HG03342 (cell line): ENCODE results near the gene DDAH1.
"Not testable (repeated sequence)": the region's sequence is repeated elsewhere in the genome, so short reads cannot be mapped to it uniquely, and the experiment has no call there.

Experiments used
- ATAC-seq: cut with Tn5 transposase; IDR thresholded peaks from one replicate; pipeline ENCODE4 v1.9.1; 2021; ENCODE audit warnings: mild to moderate bottlenecking, moderate library complexity; ENCODE audit not compliant: unreplicated experiment

DDAH1 gene

DNA sequence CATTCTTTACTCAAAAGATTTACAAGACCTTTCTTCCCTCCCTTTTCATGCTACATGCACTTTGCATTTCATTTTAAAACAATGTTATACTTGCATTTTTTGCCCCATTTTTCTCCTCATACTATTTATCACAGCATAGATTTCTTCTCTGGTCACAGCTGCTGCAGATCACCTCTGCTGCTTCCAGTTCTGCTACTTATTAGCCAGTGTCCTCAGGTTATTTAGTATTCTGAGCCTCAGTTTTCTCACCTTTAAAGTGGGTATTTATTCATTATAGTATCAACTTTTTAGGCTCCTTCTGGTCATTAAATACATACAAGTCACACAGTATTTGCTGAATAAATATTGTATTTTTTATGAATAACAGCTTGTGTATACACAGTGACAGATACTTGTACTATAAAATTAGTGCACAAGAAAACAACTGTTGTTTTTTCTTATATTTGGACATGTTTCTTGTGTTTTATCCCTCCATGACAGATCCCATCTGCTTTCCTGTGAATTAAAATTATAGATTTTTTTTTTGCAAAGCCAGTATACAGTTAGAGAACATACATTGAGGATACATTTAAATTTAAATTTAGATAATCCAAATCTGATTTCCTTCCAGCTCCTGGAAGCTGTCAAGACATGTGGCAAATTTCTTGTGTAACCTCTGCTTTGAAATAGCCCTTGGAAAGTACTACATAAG is 103.2 kb downstream of the DDAH1 start:
- ATAC-seq, result no peak

GRCh38 chr1:85360730-85361493 is 104.0 kb downstream of the DDAH1 start:
- no peak for ATAC-seq

- ATAC-seq, result no peak
Measured at GRCh38 chr1:85359874-85360721, 104.9 kb downstream of the DDAH1 start.

GRCh38 chr1:85358702-85359438 is 106.1 kb downstream of the DDAH1 start:
- no peak for ATAC-seq

DNA sequence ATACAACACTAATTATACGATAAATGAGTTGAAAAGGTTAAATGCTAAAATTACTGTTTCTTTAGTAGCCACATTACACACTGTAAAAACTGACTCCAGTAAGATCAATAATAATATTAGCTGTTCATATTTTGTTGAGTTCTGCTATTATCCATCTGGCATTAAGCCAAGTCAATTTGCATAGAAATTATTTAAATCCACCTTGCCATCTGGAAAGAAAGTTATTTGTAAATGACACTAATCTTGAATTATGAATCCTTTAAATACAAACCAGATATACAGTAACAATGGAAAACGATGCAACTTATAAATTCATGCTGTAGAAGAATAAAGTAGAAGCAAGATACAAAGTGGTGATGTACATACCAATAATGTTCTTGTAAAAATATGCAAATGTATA is 107.1 kb downstream of the DDAH1 start:
- ATAC-seq, result no peak

GRCh38 chr1:85356130-85356529 is 108.8 kb downstream of the DDAH1 start:
- no peak for ATAC-seq

DNA sequence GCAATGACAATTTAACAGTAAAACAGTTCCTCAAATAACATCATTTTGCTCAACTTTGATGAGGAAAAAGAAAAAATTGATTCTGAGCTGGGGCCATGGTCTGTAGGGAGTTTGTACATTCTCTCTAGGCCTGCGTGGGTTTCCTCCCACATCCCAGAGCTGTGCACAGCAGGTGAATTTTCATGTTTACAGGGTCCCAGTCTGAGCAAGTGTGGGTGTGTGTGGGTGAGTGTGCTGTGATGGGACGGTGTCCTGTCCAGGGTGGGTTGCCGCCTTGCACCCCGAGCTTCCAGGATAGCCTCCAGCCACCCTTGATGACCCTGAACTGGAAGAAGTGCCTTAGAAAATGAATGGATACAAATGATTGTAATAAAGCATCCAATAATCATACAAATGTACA is 112.9 kb downstream of the DDAH1 start:
- ATAC-seq, result no peak

DNA sequence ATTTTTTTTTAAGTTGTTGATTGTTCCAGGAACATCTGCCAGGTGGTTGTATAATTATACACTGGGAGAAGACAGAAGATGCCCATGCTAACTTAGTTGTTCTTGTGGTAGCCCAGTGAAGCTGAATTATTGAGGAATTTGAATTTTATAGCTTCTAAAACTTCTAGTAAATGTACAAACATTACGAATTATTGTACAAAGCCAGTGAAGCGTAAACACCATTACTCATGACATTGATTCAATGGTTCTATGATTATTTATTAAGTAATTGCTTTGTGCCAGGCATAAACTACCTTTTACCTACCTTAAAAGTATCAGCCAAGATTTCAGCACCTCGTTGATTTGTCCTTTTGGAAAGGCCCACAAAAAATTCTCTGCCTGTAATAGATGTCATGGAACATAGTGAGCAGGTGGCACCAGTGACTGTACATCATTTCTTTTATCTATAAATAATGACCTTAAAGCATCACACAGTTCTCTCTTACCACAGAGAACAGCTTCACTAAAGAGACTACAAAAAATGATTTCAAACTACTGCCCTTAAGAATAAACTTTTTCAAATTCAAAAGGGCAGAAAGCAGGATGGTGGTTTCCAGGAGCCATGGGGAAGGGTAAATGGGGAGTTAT is 113.6 kb downstream of the DDAH1 start:
- ATAC-seq, result no peak

DNA sequence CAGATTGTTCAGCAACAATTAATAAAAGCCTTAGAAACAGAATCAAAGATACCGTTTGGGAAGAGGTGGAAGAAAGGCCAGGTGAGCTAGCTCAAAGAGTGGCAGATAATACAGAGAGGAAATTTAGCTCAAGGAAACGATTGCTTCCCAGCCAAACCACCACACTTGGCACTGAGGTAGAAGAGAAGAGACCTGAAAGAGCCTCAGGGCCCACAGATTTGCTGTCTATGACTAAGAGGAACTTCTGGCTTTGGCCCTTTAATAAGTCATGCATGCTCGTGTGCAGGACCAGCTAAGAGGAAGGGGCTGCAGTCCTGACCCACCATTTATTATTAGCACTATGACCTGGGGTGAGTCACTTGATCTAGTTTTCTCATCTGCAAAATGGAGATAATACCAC is 115.7 kb downstream of the DDAH1 start:
- ATAC-seq, result no peak

GRCh38 chr1:85347908-85348307 is 117.1 kb downstream of the DDAH1 start:
- ATAC-seq, result no peak

GRCh38 chr1:85347275-85347674 is 117.7 kb downstream of the DDAH1 start:
- ATAC-seq, result not testable (repeated sequence)

- ATAC-seq, result no peak
Measured at GRCh38 chr1:85344256-85344694, 120.7 kb downstream of the DDAH1 start.

GRCh38 chr1:85343612-85344255 is 121.2 kb downstream of the DDAH1 start:
- peak; percentile 65 for ATAC-seq

GRCh38 chr1:85343213-85343611 is 121.7 kb downstream of the DDAH1 start:
- no peak for ATAC-seq

DNA sequence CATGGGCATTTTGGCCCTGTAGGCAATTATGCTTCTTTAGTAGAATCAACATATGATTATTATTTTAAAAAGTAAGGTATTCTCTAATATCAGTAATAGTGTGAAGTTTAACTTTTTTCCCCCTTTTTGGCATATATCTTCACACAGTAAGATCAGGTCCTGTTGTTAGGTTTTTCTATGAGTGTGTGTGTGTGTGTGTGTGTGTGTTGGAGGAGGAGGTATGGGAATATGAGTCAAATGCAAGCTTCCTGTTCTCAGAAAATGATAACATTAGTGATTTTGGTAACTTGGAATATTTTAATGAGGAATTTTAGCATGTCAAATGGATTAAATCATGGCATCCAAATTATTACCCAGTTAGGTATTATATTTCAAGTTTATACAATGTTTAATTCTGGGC is 122.8 kb downstream of the DDAH1 start:
- no peak for ATAC-seq

DNA sequence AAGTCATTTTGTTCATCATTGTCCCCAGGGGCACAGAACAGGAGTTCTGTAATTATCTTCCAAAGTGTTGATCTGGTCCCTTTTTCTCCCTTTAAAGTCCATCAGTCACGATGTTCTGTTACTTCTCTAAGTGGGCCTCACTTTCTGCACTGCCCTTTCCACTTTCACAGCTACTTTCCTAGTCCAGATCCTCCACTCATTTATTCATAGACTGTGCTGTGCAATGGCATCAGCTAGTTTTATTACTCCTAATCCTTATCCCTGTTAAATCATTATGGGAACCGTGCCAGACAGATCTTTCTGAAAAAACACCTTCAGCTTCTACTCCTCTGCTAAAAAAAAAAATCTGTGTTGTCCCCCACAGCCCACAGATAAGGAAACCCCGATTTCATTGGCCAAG is 124.5 kb downstream of the DDAH1 start:
- no peak for ATAC-seq

GRCh38 chr1:85339656-85340399 is 125.1 kb downstream of the DDAH1 start:
- no peak for ATAC-seq

- no peak for ATAC-seq
Measured at GRCh38 chr1:85339089-85339488, 125.9 kb downstream of the DDAH1 start.

GRCh38 chr1:85334962-85335361 is 130.0 kb downstream of the DDAH1 start:
- peak; percentile 55 for ATAC-seq
